ENCODE measurements around the gene GRID2. TPM values are rescaled to one million over a fixed set of nuclear protein-coding genes. Genes with fewer than 3 reads are reported as not detected.

The GRID2 gene
- total RNA-seq, 1 donor from 2014 or later: 0.17 TPM

DNA sequence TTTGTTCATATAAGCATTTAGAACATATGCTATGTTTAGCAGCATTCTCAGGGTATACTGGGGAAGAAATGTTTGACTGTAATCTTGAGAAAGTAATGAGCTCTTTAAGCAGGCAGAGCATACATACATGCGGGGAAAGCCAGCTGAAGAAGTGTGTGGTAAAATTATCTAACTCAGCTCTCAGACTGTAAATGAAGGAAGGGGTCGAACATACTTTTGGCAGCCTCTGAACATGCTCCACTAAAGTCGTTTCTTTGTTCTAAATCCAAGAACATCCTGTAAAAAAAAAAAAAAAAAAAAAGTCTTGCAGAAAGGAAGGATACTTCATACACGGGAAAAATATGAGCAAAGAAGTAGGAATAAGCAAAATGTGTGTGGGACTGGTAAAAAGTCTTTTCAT, 224.8 kb downstream of the GRID2 start:
- Histone ChIP-seq H3K9me3 (ENCODE audit: low read depth) (no peaks in the 10 kb centered on the region), H3K4me3 (no peak overlapping the region), H3F3A (ENCODE audit: low read depth) (peaks cover 6% of the 10 kb centered on the region), H4K20me1 (ENCODE audit: low read depth) (no peaks in the 10 kb centered on the region), H3K27ac (no peak overlapping the region), H2AFZ (replicated peaks) (no peak overlapping the region), H3K36me3 (no peaks in the 10 kb centered on the region), H3K9ac (no peak overlapping the region), H3K27me3 (no peaks in the 10 kb centered on the region), H3K79me2 (ENCODE audit: low read depth) (no peaks in the 10 kb centered on the region), H3K4me1 (peaks cover 8% of the 10 kb centered on the region), H3K4me2 (no peak overlapping the region)
- Mint-ChIP-seq H3K4me3 (no peak overlapping the region), H3K4me1 (peaks cover 8% of the 10 kb centered on the region), H3K36me3 (no peaks in the 10 kb centered on the region), H3K27me3 (ENCODE audit: insufficient read depth, low read depth) (no peaks in the 10 kb centered on the region), H3K27ac (no peak overlapping the region), H3K9me3 (no peaks in the 10 kb centered on the region)
- no peak for DNase-seq (ENCODE audit: low spot score)
- TF ChIP-seq CTCF (IDR thresholded peaks at IDR 0.05) (no peak), EZH2 (IDR thresholded peaks at IDR 0.05) (no peak), EZH2phosphoT487 (IDR thresholded peaks at IDR 0.05) (no peak)

DNA sequence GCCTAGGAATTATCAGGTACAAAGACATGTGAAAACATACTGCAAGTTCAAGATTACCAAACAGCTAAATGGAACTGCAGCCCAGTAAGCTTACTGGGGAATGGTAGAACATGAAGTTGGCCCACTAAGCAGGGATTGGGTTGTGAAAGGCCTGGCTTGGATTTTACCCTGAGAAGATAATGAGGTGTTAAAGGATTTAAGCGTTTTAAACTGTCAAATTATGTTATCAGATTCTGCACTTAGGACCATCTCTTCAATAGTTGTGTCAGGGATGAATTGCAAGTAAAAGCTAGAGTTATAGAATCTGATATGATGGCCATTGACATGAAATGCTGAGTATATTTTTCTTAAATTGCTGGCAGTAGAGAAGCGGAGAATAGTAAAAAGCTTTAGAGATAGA, 225.7 kb downstream of the GRID2 start:
- Histone ChIP-seq H3K4me3 (no peak overlapping the region), H3K36me3 (no peaks in the 10 kb centered on the region), H3K4me1 (peaks cover 8% of the 10 kb centered on the region), H4K20me1 (ENCODE audit: low read depth) (no peaks in the 10 kb centered on the region), H3F3A (ENCODE audit: low read depth) (peaks cover 6% of the 10 kb centered on the region), H3K9ac (no peak overlapping the region), H3K4me2 (no peak overlapping the region), H2AFZ (replicated peaks) (no peak overlapping the region), H3K9me3 (ENCODE audit: low read depth) (no peaks in the 10 kb centered on the region), H3K27me3 (no peaks in the 10 kb centered on the region), H3K27ac (no peak overlapping the region), H3K79me2 (ENCODE audit: low read depth) (no peaks in the 10 kb centered on the region)
- H3K9me3 Mint-ChIP-seq: no peaks in the 10 kb centered on the region
- H3K4me3 Mint-ChIP-seq: no peak overlapping the region
- H3K27me3 Mint-ChIP-seq (ENCODE audit: insufficient read depth, low read depth): no peaks in the 10 kb centered on the region
- no peak for DNase-seq (ENCODE audit: low spot score)
- peaks cover 8% of the 10 kb centered on the region for H3K4me1 Mint-ChIP-seq
- H3K27ac Mint-ChIP-seq: no peak overlapping the region
- no peaks in the 10 kb centered on the region for H3K36me3 Mint-ChIP-seq
- TF ChIP-seq CTCF (IDR thresholded peaks at IDR 0.05) (no peak), EZH2 (IDR thresholded peaks at IDR 0.05) (no peak), EZH2phosphoT487 (IDR thresholded peaks at IDR 0.05) (no peak)

GRCh38 chr4:92535599-92535998, 231.8 kb downstream of the GRID2 start:
- Histone ChIP-seq H3K4me1 (no peaks in the 10 kb centered on the region), H3F3A (ENCODE audit: low read depth) (no peaks in the 10 kb centered on the region), H3K36me3 (no peaks in the 10 kb centered on the region), H3K9ac (no peak overlapping the region), H3K79me2 (ENCODE audit: low read depth) (no peaks in the 10 kb centered on the region), H3K27me3 (no peaks in the 10 kb centered on the region), H4K20me1 (ENCODE audit: low read depth) (no peaks in the 10 kb centered on the region), H3K4me2 (no peak overlapping the region), H3K9me3 (ENCODE audit: low read depth) (no peaks in the 10 kb centered on the region), H3K4me3 (no peak overlapping the region), H3K27ac (no peak overlapping the region), H2AFZ (replicated peaks) (no peak overlapping the region)
- TF ChIP-seq EZH2 (IDR thresholded peaks at IDR 0.05): no peak
- no peak for TF ChIP-seq EZH2phosphoT487 (IDR thresholded peaks at IDR 0.05)
- Mint-ChIP-seq H3K27me3 (ENCODE audit: insufficient read depth, low read depth) (no peaks in the 10 kb centered on the region), H3K27ac (no peak overlapping the region), H3K36me3 (no peaks in the 10 kb centered on the region), H3K4me1 (no peaks in the 10 kb centered on the region), H3K9me3 (peaks cover 3% of the 10 kb centered on the region), H3K4me3 (no peak overlapping the region)
- DNase-seq (ENCODE audit: low spot score): no peak

DNA sequence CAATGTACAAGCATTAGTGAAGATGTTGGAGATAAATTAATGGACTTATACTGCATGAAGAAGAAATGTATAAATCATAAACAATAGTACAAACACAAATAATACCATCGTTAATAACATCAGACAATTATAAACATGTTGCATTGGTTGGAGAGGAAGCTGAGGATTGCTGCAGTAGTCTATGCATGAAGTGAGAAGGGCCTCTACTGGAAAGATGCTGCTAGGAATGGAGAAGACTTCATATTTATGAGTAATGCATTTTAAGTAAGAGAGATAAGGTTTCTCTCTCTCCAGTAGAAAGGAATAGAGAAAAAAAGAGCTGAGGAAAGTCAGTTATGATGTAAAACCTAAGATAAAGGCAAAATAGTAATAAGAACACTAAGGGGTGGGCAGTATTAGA, 247.8 kb downstream of the GRID2 start:
- Histone ChIP-seq H3K9ac (no peak overlapping the region), H3K4me2 (no peak overlapping the region), H3K79me2 (ENCODE audit: low read depth) (no peaks in the 10 kb centered on the region), H3K4me1 (no peaks in the 10 kb centered on the region), H3K9me3 (ENCODE audit: low read depth) (no peaks in the 10 kb centered on the region), H2AFZ (replicated peaks) (no peak overlapping the region), H3F3A (ENCODE audit: low read depth) (no peaks in the 10 kb centered on the region), H3K27ac (no peak overlapping the region), H3K27me3 (no peaks in the 10 kb centered on the region), H4K20me1 (ENCODE audit: low read depth) (no peaks in the 10 kb centered on the region), H3K4me3 (no peak overlapping the region), H3K36me3 (no peaks in the 10 kb centered on the region)
- Mint-ChIP-seq H3K4me1 (no peaks in the 10 kb centered on the region), H3K27me3 (ENCODE audit: insufficient read depth, low read depth) (peaks cover 2% of the 10 kb centered on the region), H3K9me3 (no peaks in the 10 kb centered on the region), H3K4me3 (no peak overlapping the region), H3K36me3 (no peaks in the 10 kb centered on the region), H3K27ac (no peak overlapping the region)
- DNase-seq (ENCODE audit: low spot score): no peak
- TF ChIP-seq EZH2 (IDR thresholded peaks at IDR 0.05): no peak
- peak; percentile 7 for TF ChIP-seq CTCF (IDR thresholded peaks at IDR 0.05)
